SK-N-SH (cell line): Measurements from ENCODE around the gene FAM228B. TPM values are rescaled to one million over a fixed set of nuclear protein-coding genes. Genes with fewer than 3 reads are reported as not detected.

ENCODE experiments used
- CTCF ChIA-PET: fragments of 300-600, 350-600 bp; formaldehyde crosslinking; extraction: SDS; loops from one replicate; lab custom pipeline; 2021; lab: Yijun Ruan, JAX
- POLR2A ChIA-PET: fragments of 350-600 bp; sonication (Branson Sonifier 250); formaldehyde crosslinking; extraction: SDS; loops from one replicate; lab custom pipeline; 2020; ENCODE audit warnings: antibody characterized with exemption, inconsistent platforms; lab: Yijun Ruan, JAX
- DNase-seq: peaks from one replicate; pipeline ENCODE4 v3.0.0; 2012
- H2AFZ ChIP-seq: fragments of 200-600 bp; sonication (generic); 2 replicates; pipeline ENCODE4 v1.8.1; 2016; ENCODE audit warnings: antibody characterized with exemption, mild to moderate bottlenecking, low read depth
- H3F3A ChIP-seq: fragments of 200-600 bp; sonication (generic); replicated peaks from 2 replicates; pipeline ENCODE3; 2016; ENCODE audit warnings: antibody characterized with exemption, mild to moderate bottlenecking; ENCODE audit not compliant: insufficient read depth
- H3K27ac ChIP-seq, 2 experiments: fragments of 200-500 bp in 1 of 2; fragments of 200-600 bp in 1 of 2; sonication (Bioruptor generic) in 1 of 2; sonication (generic), shearing (Covaris generic) in 1 of 2; 2 replicates each; pipeline versions ENCODE4 v1.5.1 to v1.6.1; 2014 to 2016; ENCODE audit warnings: low read depth in 2 of 2, inconsistent platforms in 1 of 2, low read length in 1 of 2, mild to moderate bottlenecking in 1 of 2, mixed read lengths in 1 of 2
- H3K27me3 ChIP-seq: fragments of 200-600 bp; sonication (generic), shearing (Covaris generic); 2 replicates; pipeline ENCODE4 v1.6.1; 2016; ENCODE audit warnings: mixed run types; ENCODE audit not compliant: insufficient read depth
- H3K36me3 ChIP-seq, 2 experiments: fragments of 200-500 bp in 1 of 2; fragments of 200-600 bp in 1 of 2; sonication (Bioruptor generic) in 1 of 2; sonication (generic) in 1 of 2; replicated peaks in 1 of 2; 2 replicates each; pipeline versions ENCODE3 to v1.5.1; 2014 to 2016; ENCODE audit warnings: low read length in 1 of 2, mild to moderate bottlenecking in 1 of 2; ENCODE audit not compliant: insufficient read depth in 2 of 2, control insufficient read depth in 1 of 2
- H3K4me1 ChIP-seq, 2 experiments: fragments of 200-500 bp in 1 of 2; fragments of 200-600 bp in 1 of 2; sonication (Bioruptor generic) in 1 of 2; sonication (generic), shearing (Covaris generic) in 1 of 2; 2 replicates each; pipeline versions ENCODE4 v1.5.1 to v1.6.1; 2014 to 2016; ENCODE audit warnings: low read depth in 1 of 2, low read length in 1 of 2, mixed run types in 1 of 2; ENCODE audit not compliant: insufficient read depth in 2 of 2, control insufficient read depth in 1 of 2
- H3K4me2 ChIP-seq: fragments of 200-600 bp; sonication (generic), shearing (Covaris generic); 2 replicates; pipeline ENCODE4 v1.6.1; 2017; ENCODE audit warnings: mixed run types
- H3K4me3 ChIP-seq, 2 experiments: fragments of 200-500 bp in 1 of 2; fragments of 200-600 bp in 1 of 2; sonication (Bioruptor generic) in 1 of 2; sonication (generic), shearing (Covaris generic) in 1 of 2; 2 replicates each; pipeline versions ENCODE4 v1.5.1 to v1.8.1; 2014 to 2016; ENCODE audit warnings: low read depth in 2 of 2, inconsistent platforms in 1 of 2, low read length in 1 of 2, mild to moderate bottlenecking in 1 of 2, mixed read lengths in 1 of 2, moderate library complexity in 1 of 2
- H3K79me2 ChIP-seq: fragments of 200-600 bp; sonication (generic); 2 replicates; pipeline ENCODE4 v1.8.1; 2017; ENCODE audit warnings: mild to moderate bottlenecking; ENCODE audit not compliant: insufficient read depth
- H3K9ac ChIP-seq: fragments of 200-600 bp; sonication (generic); 2 replicates; pipeline ENCODE4 v1.6.1; 2017; ENCODE audit warnings: mixed run types
- H3K9me2 ChIP-seq: fragments of 200-600 bp; sonication (generic); 2 replicates; pipeline ENCODE4 v1.6.1; 2017; ENCODE audit warnings: mixed run types
- H3K9me3 ChIP-seq: fragments of 200-600 bp; sonication (generic); 2 replicates; pipeline ENCODE4 v1.6.1; 2017; ENCODE audit warnings: mixed run types, mild to moderate bottlenecking, moderate library complexity
- H4K20me1 ChIP-seq: fragments of 200-600 bp; sonication (generic); 2 replicates; pipeline ENCODE4 v1.6.1; 2017; ENCODE audit warnings: mild to moderate bottlenecking, mixed run types; ENCODE audit not compliant: insufficient read depth
- FOSL2 ChIP-seq: IDR thresholded peaks from 2 replicates; pipeline ENCODE4 v1.4.0; 2012; ENCODE audit warnings: low read depth, mild to moderate bottlenecking, moderate library complexity, borderline replicate concordance
- FOXJ3 ChIP-seq: sonication (generic); formaldehyde crosslinking; IDR thresholded peaks from 2 replicates; pipeline ENCODE4 v1.5.1; 2020; ENCODE audit warnings: mild to moderate bottlenecking, missing genetic modification reagents
- FOXM1 ChIP-seq: IDR thresholded peaks from 2 replicates; pipeline ENCODE4 v1.4.0; 2012; ENCODE audit warnings: low read depth, mild to moderate bottlenecking
- MEF2A ChIP-seq: IDR thresholded peaks from 2 replicates; pipeline ENCODE4 v1.4.0; 2012; ENCODE audit warnings: low read depth, borderline replicate concordance
- MXI1 ChIP-seq: IDR thresholded peaks from 2 replicates; pipeline ENCODE4 v1.6.1; 2012; ENCODE audit warnings: mild to moderate bottlenecking, low read depth, low read length, improper control_type of control experiment
- NFIC ChIP-seq: IDR thresholded peaks from 2 replicates; pipeline ENCODE4 v1.4.0; 2012; ENCODE audit warnings: borderline replicate concordance
- NRF1 ChIP-seq: IDR thresholded peaks from 2 replicates; pipeline ENCODE4 v1.6.1; 2012; ENCODE audit warnings: low read depth, mild to moderate bottlenecking, low read length
- RCOR1 ChIP-seq: fragments of 150-350 bp; IDR thresholded peaks from 2 replicates; pipeline ENCODE4 v1.6.1; 2017; ENCODE audit warnings: antibody characterized with exemption, low read length
- YY1 ChIP-seq: IDR thresholded peaks from 2 replicates; pipeline ENCODE4 v1.4.0; 2012; ENCODE audit warnings: low read depth, mild to moderate bottlenecking
- WGBS: methylation state at CpG from one replicate; pipeline ENCODE4 v1.1.6; 2017; ENCODE audit warnings: low lambda C conversion rate; 5-methylcytosine and 5-hydroxymethylcytosine counted together
- polyA plus RNA-seq, 3 experiments: library from polyadenylated mRNA; depleted of rRNA; stranded (reverse); fragments of >200 nt; gene quantifications; 2 replicates each; pipeline ENCODE4 v1.2.3, GENCODE V29; 2012
- TF ChIP-seq, protein P1 (sequence below): IDR thresholded peaks from 2 replicates; pipeline ENCODE4 v1.4.0; 2012; ENCODE audit warnings: low read depth, borderline replicate concordance
- TF ChIP-seq, protein P2 (sequence below): IDR thresholded peaks from 2 replicates; pipeline ENCODE4; 2012
- TF ChIP-seq, protein P3 (sequence below): fragments of 150-350 bp; IDR thresholded peaks from 2 replicates; pipeline ENCODE4 v1.6.1; 2016; ENCODE audit warnings: mild to moderate bottlenecking, low read depth, low read length
- TF ChIP-seq, protein P4 (sequence below): fragments of 150-350 bp; IDR thresholded peaks from 2 replicates; pipeline ENCODE4 v1.6.1; 2017; ENCODE audit warnings: antibody characterized with exemption, low read length, low read depth, borderline replicate concordance
- TF ChIP-seq, protein P5 (sequence below): IDR thresholded peaks from 2 replicates; pipeline ENCODE4 v1.4.0; 2012; ENCODE audit warnings: low read depth
- TF ChIP-seq, protein P6 (sequence below): IDR thresholded peaks from 2 replicates; pipeline ENCODE4 v1.4.0; 2012; ENCODE audit warnings: low read depth, borderline replicate concordance

FAM228B gene
- polyA plus RNA-seq, 1 of the 3 experiments (the other 2 are of a cell fraction), result 5.3 TPM

DNA sequence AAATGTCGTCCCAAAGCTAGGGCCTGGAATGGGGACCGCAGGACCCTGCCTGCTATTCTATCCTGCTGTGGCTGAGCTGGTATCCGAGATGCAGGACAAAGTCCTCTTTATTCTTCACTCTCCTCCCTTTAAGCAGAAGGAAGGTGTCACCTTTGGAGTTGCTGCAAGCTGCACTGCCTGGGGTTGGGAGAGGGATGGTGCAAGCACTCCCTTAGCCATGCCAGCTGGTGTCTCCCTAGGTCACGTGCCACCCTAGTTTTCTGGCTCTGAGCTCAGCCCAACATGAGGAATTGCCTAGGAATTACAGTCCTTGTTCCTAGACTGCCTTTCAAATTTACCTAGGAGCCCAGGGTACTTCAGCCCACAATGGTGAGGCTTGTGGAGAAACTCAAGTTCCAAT is 30.2 kb downstream of the FAM228B start (continued):
- TF ChIP-seq, protein P1, sequence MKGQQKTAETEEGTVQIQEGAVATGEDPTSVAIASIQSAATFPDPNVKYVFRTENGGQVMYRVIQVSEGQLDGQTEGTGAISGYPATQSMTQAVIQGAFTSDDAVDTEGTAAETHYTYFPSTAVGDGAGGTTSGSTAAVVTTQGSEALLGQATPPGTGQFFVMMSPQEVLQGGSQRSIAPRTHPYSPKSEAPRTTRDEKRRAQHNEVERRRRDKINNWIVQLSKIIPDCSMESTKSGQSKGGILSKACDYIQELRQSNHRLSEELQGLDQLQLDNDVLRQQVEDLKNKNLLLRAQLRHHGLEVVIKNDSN, result no peak
- TF ChIP-seq, protein P2, sequence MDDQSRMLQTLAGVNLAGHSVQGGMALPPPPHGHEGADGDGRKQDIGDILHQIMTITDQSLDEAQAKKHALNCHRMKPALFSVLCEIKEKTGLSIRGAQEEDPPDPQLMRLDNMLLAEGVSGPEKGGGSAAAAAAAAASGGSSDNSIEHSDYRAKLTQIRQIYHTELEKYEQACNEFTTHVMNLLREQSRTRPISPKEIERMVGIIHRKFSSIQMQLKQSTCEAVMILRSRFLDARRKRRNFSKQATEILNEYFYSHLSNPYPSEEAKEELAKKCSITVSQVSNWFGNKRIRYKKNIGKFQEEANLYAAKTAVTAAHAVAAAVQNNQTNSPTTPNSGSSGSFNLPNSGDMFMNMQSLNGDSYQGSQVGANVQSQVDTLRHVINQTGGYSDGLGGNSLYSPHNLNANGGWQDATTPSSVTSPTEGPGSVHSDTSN, result no peak
- TF ChIP-seq, protein P3, sequence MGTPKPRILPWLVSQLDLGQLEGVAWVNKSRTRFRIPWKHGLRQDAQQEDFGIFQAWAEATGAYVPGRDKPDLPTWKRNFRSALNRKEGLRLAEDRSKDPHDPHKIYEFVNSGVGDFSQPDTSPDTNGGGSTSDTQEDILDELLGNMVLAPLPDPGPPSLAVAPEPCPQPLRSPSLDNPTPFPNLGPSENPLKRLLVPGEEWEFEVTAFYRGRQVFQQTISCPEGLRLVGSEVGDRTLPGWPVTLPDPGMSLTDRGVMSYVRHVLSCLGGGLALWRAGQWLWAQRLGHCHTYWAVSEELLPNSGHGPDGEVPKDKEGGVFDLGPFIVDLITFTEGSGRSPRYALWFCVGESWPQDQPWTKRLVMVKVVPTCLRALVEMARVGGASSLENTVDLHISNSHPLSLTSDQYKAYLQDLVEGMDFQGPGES, result no peak
- TF ChIP-seq RCOR1, result no peak
- no peak for TF ChIP-seq MEF2A

DNA sequence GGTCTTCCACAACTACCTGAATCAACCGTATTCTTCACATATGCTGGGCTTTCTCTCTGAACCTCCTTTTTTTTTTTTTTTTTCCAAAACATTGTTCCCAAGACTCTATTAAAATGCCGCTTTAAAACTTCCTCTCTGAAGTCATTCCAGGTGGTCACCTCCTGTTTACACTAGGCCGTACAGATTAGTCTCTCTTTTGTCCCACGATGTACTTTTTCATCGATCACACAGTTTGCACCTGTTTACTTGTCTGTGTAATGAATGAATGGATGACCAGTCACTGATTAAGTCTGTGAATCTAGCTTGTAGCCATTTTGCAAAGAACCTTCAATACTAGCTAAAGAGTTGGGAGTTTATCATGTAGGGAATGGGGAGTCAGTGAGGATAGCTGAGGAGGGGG is 34.9 kb downstream of the FAM228B start:
- Histone ChIP-seq H3K9me3 (no peaks in the 10 kb centered on the region), H3K36me3 (peaks cover 0 to 4% of the 10 kb centered on the region in 2 experiments), H4K20me1 (no peaks in the 10 kb centered on the region), H3K27ac (no peak overlapping the region), H3K9me2 (no peaks in the 10 kb centered on the region), H3K4me2 (no peak overlapping the region), H3K9ac (no peak overlapping the region), H2AFZ (no peak overlapping the region), H3K79me2 (no peaks in the 10 kb centered on the region), H3K27me3 (no peaks in the 10 kb centered on the region), H3K4me3 (no peak overlapping the region), H3K4me1 (no peaks in the 10 kb centered on the region), H3F3A (no peaks in the 10 kb centered on the region)
- 89% methylated on average over 5 of the region's 5 CpGs for WGBS
- TF ChIP-seq, protein P4, sequence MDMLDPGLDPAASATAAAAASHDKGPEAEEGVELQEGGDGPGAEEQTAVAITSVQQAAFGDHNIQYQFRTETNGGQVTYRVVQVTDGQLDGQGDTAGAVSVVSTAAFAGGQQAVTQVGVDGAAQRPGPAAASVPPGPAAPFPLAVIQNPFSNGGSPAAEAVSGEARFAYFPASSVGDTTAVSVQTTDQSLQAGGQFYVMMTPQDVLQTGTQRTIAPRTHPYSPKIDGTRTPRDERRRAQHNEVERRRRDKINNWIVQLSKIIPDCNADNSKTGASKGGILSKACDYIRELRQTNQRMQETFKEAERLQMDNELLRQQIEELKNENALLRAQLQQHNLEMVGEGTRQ, result no peak
- TF ChIP-seq, protein P5, sequence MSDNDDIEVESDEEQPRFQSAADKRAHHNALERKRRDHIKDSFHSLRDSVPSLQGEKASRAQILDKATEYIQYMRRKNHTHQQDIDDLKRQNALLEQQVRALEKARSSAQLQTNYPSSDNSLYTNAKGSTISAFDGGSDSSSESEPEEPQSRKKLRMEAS, result no peak
- TF ChIP-seq YY1 (no peak), FOXM1 (no peak), MXI1 (no peak), NRF1 (no peak), MEF2A (no peak), FOSL2 (no peak), RCOR1 (no peak), NFIC (no peak), FOXJ3 (CRISPR knock-in tag) (no peak)
- TF ChIP-seq, protein P6, sequence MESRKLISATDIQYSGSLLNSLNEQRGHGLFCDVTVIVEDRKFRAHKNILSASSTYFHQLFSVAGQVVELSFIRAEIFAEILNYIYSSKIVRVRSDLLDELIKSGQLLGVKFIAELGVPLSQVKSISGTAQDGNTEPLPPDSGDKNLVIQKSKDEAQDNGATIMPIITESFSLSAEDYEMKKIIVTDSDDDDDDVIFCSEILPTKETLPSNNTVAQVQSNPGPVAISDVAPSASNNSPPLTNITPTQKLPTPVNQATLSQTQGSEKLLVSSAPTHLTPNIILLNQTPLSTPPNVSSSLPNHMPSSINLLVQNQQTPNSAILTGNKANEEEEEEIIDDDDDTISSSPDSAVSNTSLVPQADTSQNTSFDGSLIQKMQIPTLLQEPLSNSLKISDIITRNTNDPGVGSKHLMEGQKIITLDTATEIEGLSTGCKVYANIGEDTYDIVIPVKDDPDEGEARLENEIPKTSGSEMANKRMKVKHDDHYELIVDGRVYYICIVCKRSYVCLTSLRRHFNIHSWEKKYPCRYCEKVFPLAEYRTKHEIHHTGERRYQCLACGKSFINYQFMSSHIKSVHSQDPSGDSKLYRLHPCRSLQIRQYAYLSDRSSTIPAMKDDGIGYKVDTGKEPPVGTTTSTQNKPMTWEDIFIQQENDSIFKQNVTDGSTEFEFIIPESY, result no peak
- no peak for DNase-seq
- POLR2A ChIA-PET, result no interaction called here
- CTCF ChIA-PET, result interaction anchor here (0.9 kb wide), 1 partner anchor 73 kb away, joined by 3 read pairs; the partner anchor contains the start of gene TP53I3
